Panc1 (cell line): ENCODE measurements around the gene RAB22A.

Experiments
- CTCF ChIP-seq: fragments of 450-650 bp; IDR thresholded peaks from 2 replicates; pipeline ENCODE4 v1.5.1; 2017; ENCODE audit warnings: mild to moderate bottlenecking
- TCF7L2 ChIP-seq: IDR thresholded peaks from 2 replicates; pipeline ENCODE4 v1.6.1; 2011; ENCODE audit warnings: mild to moderate bottlenecking, low read depth, low read length, inconsistent platforms

GRCh38 chr20:58310291-58310782, 822 bp downstream of the RAB22A start:
- no peak for TF ChIP-seq CTCF
- no peak for TF ChIP-seq TCF7L2
